HG03457 (cell line): Measurements from ENCODE around the gene LYPLA2.
"Not testable (repeated sequence)": the region's sequence is repeated elsewhere in the genome, so short reads cannot be mapped to it uniquely, and the experiment has no call there.

Source experiments
- ATAC-seq: cut with Tn5 transposase; IDR thresholded peaks from one replicate; pipeline ENCODE4 v1.9.1; 2021; ENCODE audit warnings: moderate number of reproducible peaks; ENCODE audit not compliant: unreplicated experiment

LYPLA2 gene

DNA sequence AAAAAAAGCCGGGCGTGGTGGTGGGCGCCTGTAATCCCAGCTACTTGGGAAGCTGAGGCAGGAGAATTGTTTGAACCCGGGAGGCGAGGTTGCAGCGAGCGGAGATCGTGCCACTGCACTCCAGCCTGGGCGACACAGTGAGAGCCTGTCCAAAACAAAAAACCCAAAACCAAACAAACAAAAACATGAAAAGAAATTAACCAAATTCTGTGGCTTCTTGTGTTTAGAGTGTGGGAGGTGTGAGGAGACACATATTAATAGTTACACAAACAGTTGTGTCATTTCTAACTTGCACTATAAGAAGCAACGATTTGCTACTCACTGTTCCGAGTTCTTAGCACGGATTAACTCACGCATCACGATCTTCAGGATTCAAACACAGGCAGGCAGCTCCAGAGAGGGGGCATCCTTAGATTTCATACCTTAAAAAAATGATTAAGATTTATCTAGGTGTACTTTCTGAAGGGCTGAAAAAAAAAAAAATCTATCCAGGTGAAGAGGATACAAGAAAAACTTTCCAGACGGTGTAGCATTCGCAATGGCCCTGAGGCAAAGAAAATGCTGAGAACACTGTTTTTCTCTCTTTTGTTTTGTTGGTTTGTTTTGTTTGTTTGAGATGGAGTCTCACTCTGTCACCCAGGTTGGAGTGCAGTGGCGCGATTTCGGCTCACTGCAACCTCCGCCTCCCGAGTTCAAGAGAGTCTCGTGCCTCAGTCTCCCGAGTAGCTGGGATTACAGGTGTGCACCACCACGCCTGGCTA, 35.0 kb downstream of the LYPLA2 start:
- no peak for ATAC-seq

DNA sequence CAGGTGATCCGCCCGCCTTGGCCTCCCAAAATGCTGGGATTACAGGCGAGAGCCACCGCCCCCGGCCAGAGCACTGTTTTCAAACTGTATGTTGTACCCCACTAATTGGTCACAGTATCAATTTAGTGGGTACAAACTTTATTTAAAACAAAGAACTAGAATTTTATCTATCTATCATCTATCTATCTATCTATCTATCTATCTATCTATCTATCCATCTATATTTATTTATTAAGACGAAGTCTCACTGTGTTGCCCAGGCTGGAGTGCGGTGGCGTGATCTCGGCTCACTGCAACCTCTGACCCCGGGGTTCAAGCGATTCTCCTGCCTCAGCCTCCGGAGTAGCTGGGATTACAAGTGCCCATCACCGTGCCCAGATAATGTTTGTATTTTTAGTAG, 35.6 kb downstream of the LYPLA2 start:
- not testable (repeated sequence) for ATAC-seq

DNA sequence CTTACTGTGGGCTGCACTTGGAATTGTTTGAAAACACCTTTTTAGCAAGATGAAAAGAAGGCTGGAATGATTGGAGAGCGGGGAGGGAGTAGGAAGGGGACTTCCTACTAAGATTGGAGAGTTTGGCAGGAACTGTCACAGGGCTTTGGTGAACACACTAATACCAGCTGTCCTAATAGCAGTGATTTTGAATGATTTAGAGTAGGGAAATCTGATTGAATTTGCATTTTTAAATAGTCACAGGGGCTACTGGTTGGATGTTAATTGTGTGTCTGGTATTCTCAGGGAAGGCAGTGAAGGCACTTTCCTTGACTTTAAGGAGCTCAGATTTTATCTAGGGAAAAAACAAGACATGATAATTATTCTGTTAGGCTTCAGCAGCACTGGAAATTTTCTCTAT, 36.8 kb downstream of the LYPLA2 start:
- ATAC-seq: no peak

DNA sequence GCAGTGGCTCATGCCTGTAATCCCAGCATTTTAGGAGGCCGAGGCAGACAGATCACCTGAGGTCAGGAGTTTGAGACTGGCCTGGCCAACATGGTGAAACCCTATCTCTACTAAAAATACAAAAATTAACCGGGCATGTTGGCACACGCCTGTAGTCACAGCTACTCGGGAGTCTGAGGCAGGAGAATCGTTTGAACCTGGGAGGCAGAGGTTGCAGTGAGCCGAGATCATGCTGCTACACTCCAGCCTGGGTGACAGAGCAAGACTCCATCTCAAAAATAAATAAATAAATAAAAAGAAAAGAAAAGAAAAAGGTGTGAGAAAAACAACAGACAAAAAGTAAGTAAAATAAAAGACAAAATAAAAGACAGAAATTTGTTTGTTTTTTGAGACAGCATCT, 43.2 kb downstream of the LYPLA2 start:
- ATAC-seq: not testable (repeated sequence)

DNA sequence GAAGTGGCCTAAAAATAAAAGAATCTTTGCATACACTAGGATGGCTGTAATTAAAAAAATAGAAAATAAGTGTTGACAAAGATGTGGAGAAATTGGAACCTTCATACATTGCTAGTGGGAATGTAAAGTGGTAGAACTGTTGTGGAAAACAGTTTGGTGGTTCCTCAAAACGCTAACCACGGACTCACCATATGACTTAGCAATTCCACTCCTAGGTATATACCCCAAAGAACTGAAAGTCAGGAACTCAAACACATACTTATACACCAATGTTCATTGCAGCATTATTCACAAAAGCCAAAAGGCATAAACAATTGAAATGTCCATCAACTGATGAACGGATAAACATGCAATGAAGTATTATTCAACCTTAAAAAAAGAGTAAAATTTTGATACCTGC, 45.1 kb downstream of the LYPLA2 start:
- ATAC-seq: no peak

DNA sequence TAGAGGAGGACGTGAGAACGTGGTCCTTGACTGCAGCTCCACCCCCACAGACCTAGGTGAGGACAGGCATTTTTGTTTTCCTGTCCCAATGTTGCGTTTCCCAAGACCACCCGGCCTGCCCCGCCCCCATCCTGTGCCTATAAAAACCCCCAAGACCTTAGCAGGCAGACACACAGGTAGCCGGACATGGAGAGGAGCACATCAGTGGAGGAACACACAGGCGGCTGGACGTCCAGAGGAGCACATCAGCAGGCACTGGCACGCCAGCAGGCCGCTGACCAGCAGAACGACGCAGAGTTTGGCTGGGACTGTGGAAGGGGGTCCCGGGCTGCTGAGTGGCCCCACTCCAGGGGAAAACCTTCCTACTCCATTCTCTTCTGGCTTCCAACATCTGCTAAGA, 47.0 kb downstream of the LYPLA2 start:
- no peak for ATAC-seq

DNA sequence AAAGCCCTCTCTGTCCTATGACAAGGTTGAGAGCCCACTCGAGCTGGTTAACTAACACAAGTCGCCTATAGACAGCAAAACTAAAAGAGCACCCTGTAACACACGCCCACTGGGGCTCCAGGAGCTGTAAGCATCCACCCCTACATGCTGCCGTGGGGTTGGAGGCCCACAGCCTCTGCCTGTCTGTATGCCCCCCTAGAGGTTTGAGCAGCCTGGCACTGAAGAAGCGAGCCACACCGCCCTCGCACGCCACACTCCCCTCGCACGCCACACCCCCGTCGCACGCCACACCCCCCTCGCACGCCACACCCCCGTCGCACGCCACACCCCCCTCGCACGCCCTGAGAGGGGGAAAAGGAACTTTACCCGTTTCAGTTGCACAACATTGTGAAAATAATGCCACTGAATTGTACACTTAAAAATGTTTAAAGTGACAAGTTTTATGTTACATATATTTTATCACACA, 47.5 kb downstream of the LYPLA2 start:
- ATAC-seq: no peak

DNA sequence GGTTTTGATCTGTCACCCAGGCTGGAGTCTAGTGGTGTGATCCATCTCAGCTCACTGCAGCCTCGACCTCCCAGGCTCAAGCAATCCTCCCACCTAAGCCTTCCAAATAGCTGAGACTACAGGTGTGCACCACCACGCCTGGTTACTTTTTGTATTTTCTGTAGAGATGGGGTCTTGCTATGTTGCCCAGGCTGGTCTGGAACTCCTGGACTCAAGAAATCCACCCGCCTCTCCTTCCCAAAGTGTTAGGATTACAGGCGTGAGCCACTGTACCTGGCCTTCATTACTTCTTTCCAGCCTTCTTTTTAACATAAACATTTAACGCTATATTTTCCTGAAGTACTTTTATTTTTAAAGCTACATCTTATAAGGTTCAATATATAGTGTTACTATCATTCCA, 52.7 kb downstream of the LYPLA2 start:
- no peak for ATAC-seq
